Central memory CD4-positive, alpha-beta T cell (primary cell): ENCODE data around the gene ST6GALNAC3.
"Not testable (repeated sequence)": the region's sequence is repeated elsewhere in the genome, so short reads cannot be mapped to it uniquely, and the experiment has no call there.

ENCODE experiments used
- DNase-seq: peaks from one replicate; pipeline ENCODE4 v3.0.0; 2022

ST6GALNAC3 gene

DNA sequence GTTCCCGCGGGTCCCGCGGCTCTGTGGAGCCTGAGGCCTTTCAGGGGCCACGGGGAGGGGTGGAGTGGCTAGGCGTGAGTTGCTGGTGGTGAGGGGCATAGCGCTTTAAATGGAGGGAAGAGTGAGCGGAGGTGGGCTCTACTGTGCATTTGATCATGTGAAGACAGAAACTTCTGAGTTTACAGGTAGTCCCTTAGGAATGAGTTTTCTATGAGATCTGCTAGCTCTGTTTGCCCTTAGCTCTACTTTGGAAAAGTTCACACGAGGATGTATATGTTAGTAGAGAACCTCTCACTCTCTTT is 593 bp downstream of the ST6GALNAC3 start:
- no peak for DNase-seq

DNA sequence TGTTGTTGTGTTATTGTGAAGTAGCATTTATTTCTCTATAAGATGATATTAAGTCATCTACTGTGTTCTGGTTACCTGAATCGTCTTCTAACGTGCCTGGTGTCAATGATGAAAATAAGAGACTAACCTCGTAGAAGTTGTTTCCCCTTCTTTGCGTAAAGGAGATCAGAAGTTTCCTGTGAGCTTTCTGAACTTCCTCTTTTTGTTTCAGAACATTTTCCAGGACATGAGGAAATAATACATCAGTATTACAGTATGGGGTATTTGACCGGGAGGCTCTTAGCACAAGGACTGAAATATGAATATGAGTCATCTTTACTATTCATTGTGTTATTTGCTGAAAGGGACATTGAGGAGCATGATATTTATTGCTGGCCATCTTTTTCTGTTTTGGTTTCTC is 1.3 kb downstream of the ST6GALNAC3 start:
- no peak for DNase-seq

GRCh38 chr1:76079475-76080227 is 5.1 kb downstream of the ST6GALNAC3 start:
- no peak for DNase-seq

DNA sequence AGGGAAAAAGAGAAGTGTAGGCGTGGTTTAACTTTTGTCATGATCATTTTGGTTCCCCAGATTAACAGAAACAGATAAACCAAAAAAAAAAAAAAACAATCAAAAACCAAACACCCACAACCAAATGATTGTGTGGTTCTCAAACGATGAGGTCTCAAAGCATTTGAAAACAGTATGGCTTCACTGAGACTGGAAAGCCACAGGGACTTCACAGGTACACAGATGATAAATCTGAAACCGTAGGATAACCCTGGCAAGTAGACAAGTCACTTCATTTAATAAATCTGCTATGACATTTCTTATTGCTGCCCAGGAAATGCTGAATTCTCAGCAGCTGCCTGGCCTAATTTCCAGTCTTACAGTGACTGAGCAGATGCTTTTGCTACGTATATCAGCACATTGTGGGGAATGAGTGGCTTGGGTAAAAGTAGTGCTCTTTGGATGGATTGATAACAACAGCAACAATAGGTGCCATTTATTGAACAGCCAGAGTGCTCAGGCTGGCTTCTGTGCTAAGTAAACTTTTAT is 6.1 kb downstream of the ST6GALNAC3 start:
- DNase-seq = no peak

GRCh38 chr1:76082062-76082461 is 7.5 kb downstream of the ST6GALNAC3 start:
- DNase-seq = no peak

- DNase-seq = no peak
Observed at GRCh38 chr1:76083189-76083588, 8.6 kb downstream of the ST6GALNAC3 start.

GRCh38 chr1:76084029-76084627 is 9.6 kb downstream of the ST6GALNAC3 start:
- DNase-seq = no peak

DNA sequence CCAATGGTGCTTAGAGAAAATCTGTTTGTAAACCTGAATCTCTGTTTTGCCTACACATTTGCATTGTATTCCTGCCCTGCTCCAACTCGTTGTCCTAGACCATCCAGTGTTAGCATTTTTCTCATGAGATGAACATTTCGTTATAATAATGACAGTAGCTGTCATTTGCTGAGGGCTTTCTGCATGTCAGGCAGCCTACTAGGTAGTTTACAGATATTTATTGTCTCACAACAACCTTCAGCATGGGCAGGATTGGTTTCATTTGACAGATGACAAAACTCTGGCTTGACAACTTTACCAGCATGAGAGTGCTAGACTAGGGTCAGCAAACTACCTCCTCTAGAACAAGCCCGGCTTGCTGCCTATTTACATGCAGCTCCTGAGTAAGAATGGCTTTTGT is 10.1 kb downstream of the ST6GALNAC3 start:
- DNase-seq = no peak

DNA sequence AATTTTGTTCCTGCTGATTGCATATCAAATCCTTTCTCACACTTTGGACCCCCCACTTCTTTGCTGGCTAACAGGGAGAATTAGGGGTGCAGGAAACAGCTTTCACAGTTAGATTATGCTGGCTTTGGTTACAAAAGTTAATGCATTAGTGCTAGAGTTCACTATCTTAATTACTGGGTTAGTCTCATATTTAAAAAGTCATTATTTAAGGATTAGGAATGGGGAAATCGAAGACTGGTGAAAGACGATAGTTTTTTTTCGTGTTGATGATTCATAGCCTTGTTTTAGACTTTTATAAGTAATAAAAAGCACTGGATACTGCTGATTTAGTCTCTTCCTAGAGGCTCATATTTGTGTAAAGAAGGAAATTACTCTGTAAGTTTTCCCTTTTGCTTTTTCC is 11.6 kb downstream of the ST6GALNAC3 start:
- DNase-seq = no peak

- DNase-seq = no peak
Observed at GRCh38 chr1:76086597-76086996, 12.1 kb downstream of the ST6GALNAC3 start.

DNA sequence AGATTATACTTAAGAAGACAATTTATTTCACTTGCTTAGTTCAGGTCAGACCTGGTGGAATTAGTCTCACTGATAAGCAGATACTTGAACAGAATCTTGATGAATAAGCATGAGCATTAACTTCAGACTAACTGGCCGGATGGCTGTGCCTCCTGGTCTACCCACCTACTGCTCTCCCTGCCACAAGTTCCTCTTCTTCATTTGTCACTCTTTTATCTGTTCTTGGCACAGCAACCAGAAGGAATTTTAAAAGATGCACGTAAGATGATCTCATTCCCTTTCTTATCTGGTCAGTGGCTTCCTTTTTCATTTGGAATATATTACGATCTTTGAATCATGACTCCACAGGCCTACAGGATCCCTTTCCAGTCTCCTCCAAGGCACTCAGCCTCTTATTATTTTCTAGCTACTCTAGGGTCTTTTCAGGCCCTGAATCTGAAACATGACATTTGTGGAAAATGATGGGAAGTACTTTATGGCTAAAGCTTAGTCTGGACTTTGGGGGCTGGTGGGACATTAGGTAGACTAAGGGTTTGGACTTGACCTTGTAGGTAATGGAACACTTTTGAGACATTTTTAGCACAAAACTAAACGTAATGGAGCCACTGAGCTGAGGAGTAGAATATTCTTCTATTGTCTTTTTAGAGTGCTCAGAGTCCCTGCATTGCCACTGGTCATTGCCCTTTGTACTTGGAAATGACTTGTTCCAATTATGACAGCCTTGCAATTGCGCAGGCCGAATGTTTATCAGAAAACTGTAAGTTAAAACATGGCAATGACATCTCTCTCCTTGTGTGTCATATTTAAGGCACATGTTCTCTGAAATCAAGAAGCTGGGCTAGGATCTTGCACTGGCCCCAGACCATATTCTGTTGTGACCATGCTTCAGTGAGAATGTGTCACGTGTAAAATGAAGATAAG is 16.0 kb downstream of the ST6GALNAC3 start:
- no peak for DNase-seq

GRCh38 chr1:76092812-76093211 is 18.3 kb downstream of the ST6GALNAC3 start:
- DNase-seq = no peak

DNA sequence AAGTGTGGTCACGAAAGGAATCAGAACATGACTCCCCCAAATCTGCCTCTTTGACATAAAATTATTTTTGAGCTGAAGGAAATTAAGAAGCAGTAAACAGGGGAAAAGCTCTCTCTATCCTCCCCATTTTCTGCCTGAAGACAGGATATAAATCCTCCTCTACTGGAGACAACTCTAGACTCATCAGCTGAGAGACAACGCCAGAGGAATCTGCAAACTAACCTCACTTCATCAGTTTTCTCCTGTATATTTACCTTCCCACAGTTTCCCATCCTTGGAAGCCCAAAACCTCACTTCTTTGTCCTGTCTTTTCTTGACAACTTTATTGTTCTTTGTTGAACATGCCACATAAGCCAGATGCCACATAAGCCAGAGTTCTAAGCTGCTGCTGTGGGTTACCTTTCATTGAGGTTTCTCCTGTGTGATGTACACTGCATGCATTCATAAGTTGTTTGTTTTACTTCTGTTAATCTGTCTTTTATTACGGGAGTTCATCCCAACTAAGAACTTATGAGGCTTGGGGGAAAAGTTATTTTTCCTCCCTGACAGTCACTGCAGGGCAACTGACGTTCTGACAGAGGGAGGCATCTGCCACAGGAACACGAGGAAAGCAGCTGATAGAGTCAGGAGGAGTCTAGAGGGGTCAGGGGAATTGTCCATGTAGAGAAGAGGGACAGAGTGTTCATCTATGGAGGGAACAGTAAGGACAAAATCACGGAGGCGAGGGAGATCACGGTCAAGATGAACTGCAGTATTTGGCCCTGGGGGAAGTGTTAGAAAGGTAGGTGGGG is 19.2 kb downstream of the ST6GALNAC3 start:
- DNase-seq = no peak

DNA sequence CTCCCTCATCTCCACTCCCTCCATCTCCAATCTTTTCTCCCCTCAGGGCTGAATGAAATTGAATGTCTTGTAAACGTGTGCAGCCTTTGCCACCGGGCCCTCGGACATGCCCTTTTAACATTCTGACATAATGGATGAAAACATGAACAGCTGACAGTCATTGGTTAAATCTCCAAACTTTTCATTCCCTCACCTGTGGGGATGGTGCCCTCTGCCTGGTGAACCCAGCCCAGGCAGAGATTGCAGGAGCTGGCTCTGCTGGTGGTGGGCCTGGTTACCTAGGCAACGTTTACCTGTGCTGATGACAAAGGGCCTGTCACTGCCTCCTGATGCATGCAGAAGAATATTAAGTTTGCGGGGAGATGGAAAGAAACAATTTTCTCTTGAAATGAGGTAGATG is 21.3 kb downstream of the ST6GALNAC3 start:
- DNase-seq = no peak

GRCh38 chr1:76097064-76097463 is 22.5 kb downstream of the ST6GALNAC3 start:
- DNase-seq = not testable (repeated sequence)

- DNase-seq = no peak
Observed at GRCh38 chr1:76098845-76099244, 24.3 kb downstream of the ST6GALNAC3 start.

GRCh38 chr1:76101548-76101947 is 27.0 kb downstream of the ST6GALNAC3 start:
- DNase-seq = no peak

- no peak for DNase-seq
Observed at GRCh38 chr1:76102046-76102445, 27.5 kb downstream of the ST6GALNAC3 start.

DNA sequence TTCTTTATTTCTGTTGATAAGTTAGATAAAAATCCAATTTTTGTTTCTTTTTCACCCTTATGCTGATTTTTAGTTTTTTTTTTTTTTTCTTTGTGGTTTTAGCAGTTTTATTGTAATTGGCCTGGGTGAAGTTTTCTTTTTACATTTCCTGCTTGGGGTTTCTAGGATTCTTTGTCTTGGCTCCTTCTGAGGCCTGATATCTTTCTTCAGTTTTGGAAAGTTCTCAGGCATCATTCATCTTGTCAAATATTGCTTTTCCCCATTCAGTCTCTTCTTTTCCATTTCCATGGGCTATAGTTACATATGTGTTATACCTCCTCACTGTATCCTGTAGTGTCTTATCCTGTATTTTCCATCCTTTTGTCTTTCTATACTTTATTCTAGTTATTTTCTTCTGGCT is 28.5 kb downstream of the ST6GALNAC3 start:
- no peak for DNase-seq

DNA sequence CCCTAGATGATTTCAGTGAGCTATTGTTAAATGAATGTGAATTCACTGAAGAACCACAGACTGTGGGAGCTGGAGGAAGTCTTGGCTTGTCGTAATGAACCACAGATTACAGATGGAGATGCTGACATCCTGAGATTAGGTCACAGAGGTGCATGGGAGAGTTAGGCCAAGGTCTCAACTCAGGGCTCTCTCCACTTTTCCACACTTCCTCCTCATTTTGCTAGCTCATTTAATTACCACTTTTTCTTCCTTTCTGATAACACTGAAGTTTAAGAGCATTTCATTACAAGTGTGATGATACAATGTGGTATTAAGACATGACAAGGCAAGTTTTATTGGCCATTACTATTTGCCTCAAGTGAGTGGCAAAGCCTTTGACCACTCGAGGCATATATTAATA is 30.8 kb downstream of the ST6GALNAC3 start:
- no peak for DNase-seq

- DNase-seq = no peak
Observed at GRCh38 chr1:76106251-76106650, 31.7 kb downstream of the ST6GALNAC3 start.

DNA sequence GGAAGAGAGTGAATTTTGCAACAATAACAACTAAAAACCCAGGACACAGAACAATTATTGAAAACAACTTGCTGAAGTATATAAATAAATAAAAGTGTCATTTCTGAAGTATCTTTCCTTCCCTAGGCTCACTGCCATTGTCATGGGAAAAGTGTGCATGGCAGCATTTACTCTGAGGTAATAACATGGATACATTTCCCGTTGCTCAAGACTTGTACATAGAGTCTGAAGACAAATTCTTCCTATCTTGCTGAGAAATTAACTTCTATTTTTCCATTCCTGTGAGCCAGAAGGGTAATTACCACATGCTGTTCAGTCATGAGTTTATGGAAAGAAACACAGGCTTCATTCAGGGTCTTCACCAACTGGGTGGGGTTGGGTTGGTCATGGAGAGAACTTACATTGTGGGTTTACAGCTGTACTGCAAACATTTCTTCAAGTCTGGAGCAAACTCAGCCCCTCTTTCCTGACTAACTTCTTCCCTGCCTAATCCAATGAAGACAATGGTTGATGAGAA is 32.2 kb downstream of the ST6GALNAC3 start:
- no peak for DNase-seq
